Stimulated activated CD8-positive, alpha-beta memory T cell treated with anti-CD3 and anti-CD28 coated beads, Interleukin-2, amount 100 ng/mL, for 48 hours (primary cell): ENCODE measurements around the gene ATXN7L2.

Experiments used
- DNase-seq, 2 donors: peaks; one replicate each; pipeline ENCODE4 v3.0.0-alpha.2; 2020; ENCODE audit warnings: low read depth in 2 of 2

Gene ATXN7L2

DNA sequence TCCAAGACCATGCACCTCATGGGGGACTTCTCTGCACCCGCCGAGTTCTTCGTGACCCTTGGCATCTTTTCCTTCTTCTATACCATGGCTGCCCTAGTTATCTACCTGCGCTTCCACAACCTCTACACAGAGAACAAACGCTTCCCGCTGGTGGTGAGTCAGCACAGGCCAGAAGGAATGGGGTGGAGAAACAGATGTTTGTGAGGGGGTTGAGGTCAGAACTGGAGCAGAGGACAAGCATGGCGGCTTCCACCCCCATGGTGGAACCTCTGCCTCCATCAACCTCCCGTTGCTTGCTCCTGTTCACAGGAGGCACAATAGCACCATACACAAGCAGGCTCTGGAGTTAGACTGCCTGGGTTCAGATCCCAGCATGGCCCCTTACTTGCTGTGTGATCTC is 6.9 kb upstream of the ATXN7L2 start:
- no peak for DNase-seq

- DNase-seq, result no peak
Observed at GRCh38 chr1:109477821-109478220, 5.9 kb upstream of the ATXN7L2 start.

DNA sequence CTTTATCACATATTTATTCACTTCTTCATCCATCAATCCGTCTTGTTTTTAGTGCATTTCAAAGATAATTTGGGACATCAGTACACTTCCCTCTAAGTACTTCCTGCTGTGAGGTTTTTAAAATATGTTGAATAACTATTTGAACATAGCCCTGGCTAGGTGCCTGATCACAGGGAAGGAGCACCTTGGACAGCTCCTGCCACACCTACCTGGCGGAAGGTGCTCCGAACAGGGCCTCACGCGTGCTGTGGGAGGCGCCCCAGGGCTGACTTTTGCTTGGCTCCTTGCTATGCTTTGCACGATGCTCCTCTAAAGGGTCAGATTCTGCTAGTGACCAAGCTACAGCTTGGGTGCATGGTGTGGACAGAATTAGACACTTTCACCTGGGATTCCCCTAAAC is 4.9 kb upstream of the ATXN7L2 start:
- DNase-seq, result no peak

DNA sequence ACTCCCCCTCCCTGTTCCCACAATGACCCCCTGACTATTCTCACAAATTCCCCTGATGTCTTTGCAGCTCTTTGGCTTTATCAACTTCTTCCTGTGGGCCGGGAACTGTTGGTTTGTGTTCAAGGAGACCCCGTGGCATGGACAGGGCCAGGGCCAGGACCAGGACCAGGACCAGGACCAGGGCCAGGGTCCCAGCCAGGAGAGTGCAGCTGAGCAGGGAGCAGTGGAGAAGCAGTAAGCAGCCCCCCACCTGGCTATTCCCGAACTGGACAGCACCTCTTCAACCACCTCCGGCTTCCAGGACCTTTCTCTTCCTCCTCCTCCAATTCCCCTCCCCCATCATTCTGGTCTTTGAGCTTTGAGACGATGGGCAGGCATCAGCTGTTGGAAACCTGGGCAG is 4.4 kb upstream of the ATXN7L2 start:
- no peak for DNase-seq

DNA sequence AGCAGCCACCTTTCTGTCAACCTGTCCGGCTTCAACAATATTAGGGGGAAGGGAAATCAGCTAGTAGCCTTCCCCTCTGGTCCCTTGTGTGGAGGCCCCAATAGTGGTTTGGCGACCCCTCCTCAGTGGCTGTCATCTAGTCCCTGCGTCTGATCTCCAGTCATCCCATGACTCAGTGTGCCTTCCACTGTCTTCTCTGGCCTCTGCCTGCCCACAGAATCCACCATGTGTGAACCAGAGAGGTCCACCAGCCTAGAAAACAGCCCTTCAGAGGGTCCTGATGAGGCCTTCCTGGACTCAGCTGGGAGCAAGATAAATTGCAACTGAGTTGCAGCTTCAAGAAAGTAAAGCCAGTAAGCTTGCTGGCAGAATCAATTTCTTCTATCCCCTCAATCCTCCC is 3.8 kb upstream of the ATXN7L2 start:
- no peak for DNase-seq

GRCh38 chr1:109481646-109482045 is 2.1 kb upstream of the ATXN7L2 start:
- DNase-seq, result no peak

DNA sequence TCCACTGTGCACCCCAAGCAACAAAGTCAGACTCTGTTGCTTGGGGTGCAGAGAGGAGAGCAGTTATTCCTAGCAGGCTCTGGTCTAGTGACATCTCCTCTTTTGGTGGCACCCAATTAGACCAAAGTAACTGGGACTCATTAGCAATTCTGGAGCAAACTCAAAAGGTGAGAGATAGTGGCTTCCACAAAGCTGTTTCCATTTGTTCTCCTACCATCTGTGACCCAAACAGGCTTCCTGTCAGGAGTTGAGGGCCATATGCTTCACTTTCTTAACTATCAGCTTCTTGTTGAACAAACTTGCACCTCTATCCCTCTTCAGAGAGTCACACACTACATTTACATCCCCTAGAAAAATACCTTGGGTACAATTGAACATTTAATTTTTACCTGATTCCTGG is 1.5 kb upstream of the ATXN7L2 start:
- no peak for DNase-seq

- peak in 1 of 2 donors; percentile 17 for DNase-seq
Observed at GRCh38 chr1:109482791-109483671, 674 bp upstream of the ATXN7L2 start.

DNA sequence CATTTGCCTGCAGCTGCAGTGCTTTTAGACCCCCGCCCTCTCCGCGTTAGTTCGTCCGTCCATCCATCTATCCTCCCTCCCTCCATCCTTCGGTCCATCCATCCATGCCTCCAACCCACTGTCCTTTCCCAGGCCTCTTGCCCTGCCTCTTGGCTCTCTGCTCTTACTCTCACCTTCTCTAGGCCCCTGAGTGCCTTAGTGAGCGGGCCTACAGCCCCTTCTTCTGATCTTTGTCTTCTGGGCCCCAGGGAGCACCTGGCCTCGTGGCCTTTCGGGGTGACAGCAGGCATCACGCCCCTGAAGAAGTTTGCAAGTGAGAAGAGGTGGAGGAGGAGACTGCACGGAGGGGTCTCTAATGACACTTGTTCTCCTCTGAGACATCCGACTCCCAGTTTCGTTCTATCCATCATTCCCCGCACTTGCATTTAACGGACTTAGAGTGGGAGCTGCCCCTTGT is 842 bp downstream of the ATXN7L2 start:
- DNase-seq, result no peak

GRCh38 chr1:109485001-109485400 is 1.3 kb downstream of the ATXN7L2 start:
- no peak for DNase-seq

DNA sequence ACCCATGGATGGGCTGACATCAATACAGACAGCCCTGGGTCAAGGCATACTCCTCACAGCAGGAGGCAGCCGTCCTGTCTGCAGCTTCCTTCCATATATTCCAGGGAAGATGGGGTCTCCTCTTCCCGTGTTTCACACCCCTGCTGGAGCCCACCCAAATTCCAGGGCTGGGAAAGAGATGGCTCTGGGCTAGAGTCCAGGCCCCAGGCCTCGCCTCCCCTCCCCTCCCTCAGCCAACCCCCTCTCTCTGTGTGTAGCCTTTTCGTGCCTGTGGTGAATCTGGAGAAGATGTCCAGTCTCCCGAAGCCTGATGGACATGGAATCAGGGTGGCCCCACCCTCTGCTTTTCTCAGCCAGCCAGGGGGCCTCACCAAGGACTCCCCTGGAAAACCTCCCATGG is 3.6 kb downstream of the ATXN7L2 start:
- no peak for DNase-seq

DNA sequence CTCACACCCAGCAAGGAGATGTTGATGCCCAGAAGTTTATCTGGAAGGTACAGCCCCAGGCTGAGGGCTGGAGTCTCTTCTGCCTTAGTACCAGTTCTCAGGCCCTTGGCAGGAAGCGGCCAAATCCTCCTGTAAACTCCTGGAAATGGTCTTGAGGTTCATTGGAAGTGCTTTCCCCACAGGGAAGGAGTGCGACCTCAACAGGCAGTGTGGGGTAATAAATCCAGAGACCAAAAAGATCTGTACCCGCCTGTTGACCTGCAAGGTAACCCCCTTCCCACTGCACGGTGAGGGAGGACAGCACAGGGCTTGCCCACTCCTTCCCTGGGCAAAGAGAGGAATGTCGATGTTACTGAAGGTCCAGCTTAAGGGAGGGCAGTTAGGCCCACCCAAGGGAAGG is 4.5 kb downstream of the ATXN7L2 start:
- no peak for DNase-seq

DNA sequence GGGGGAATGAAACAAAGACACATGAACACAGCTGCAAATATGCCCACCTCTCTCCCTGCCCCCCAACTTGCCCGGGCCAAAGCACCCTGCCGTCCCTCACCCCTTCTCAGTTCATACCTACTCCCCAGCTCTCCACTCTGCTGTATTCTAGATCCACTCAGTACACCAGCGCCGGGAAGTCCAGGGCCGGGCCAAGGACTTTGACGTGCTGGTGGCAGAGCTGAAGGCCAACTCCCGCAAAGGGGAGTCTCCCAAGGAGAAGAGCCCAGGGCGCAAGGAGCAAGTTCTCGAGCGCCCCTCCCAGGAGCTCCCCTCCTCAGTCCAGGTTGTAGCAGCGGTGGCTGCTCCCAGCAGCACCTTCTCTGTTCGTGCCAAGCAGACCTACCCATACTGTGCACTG is 5.0 kb downstream of the ATXN7L2 start:
- no peak for DNase-seq

- DNase-seq, result peak; percentile 41 to 63
Observed at GRCh38 chr1:109490029-109490933, 6.6 kb downstream of the ATXN7L2 start.

GRCh38 chr1:109490934-109491302 is 7.2 kb downstream of the ATXN7L2 start:
- DNase-seq, result no peak

DNA sequence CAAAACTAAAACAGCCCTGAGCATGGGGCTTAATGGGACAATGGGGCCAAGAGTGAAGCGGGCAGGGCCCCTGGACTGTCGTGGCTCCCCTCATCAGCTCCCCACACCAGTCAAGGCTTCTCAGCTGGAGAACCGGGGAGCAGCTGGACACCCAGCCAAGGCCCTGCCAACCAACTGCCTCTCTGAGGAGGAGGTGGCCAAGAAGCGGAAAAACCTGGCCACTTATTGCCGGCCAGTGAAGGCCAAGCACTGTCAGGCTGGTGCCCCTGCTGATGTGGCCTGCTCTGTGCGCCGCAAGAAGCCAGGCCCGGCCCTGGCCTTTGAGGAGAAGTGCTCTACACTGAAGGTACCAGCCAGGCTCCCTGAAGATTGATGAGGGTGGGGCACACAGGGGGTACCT is 7.7 kb downstream of the ATXN7L2 start:
- DNase-seq, result no peak

DNA sequence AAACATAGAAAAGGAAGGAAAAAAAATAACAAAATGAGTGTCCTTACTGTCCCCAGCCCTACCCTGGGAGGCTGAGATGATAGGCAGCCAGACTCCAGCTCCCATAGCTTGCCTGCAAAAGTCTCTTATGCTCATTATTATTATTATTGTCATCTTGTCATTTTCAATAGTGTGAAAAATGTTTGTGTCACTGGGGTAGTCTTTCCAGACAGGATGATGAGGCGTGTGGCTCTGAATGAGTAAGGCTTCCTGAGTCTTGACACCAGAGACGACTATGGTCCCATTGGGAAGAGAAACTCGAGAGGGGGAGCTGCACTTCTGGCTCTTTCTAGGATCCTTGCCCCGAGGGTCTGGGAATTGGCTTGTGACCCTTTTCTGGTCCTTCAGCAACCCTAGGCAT is 9.1 kb downstream of the ATXN7L2 start:
- DNase-seq, result no peak

GRCh38 chr1:109493227-109493626 is 9.5 kb downstream of the ATXN7L2 start:
- DNase-seq, result no peak

DNA sequence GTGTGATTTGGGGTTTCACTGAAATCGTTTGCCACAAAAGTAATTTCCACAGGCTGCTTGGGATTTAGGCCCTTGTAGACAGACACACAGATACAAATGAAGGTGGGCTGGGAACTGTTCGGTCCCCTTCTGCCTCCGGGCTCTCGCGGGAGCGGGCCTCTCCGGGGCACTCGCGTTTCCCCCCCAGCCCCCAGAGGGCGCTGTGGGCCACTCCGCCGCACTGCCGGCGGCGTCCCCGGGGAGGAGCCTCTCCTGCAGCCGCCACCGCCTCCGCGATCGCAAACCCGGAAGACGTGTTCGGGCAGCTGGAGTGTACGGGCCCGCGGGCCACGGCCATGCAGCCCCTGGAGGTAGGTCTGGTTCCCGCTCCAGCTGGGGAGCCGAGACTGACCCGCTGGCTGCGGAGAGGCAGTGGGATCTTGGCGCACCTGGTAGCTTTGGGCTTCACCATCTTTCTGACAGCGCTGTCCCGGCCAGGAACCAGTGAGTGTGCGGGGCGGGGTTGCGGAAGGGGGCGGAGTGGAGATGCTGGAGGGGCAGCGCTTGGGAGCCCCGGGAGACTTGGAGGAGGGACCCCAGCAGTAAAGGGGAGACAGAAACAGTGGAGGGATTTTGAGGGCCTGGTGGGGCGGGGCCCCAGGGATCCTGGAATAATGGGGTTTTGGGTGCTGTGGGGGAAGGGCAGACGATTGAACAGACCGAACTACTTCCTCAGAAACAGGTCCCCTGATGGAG is 10.3 kb downstream of the ATXN7L2 start, which contains the start of gene CYB561D1:
Gene CYB561D1 (plus strand): TSS at position 290 of the 735 bp plus-strand sequence. CDS start 46 bp downstream, at position 336.
- peak; percentile 86 for DNase-seq

DNA sequence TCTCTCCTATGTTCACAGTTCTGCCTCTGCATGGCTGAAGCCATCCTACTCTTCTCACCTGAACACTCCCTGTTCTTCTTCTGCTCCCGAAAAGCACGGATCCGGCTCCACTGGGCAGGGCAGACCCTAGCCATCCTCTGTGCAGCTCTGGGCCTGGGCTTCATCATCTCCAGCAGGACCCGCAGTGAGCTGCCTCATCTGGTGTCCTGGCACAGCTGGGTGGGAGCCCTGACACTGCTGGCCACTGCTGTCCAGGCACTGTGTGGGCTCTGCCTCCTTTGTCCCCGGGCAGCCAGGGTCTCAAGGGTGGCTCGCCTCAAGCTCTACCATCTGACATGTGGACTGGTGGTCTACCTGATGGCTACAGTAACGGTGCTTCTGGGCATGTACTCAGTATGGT is 12.0 kb downstream of the ATXN7L2 start:
- DNase-seq, result no peak

GRCh38 chr1:109497449-109498160 is 13.9 kb downstream of the ATXN7L2 start:
- DNase-seq, result no peak
